NCI-H2196 (cell line): ENCODE results near the gene VAX1.
"Not testable (repeated sequence)": the region's sequence is repeated elsewhere in the genome, so short reads cannot be mapped to it uniquely, and the experiment has no call there.

Experiments
- DNase-seq: peaks from one replicate; lab custom pipeline; 2025; ENCODE audit not compliant: unreplicated experiment; lab: John Stamatoyannopoulos, UW

Gene VAX1

DNA sequence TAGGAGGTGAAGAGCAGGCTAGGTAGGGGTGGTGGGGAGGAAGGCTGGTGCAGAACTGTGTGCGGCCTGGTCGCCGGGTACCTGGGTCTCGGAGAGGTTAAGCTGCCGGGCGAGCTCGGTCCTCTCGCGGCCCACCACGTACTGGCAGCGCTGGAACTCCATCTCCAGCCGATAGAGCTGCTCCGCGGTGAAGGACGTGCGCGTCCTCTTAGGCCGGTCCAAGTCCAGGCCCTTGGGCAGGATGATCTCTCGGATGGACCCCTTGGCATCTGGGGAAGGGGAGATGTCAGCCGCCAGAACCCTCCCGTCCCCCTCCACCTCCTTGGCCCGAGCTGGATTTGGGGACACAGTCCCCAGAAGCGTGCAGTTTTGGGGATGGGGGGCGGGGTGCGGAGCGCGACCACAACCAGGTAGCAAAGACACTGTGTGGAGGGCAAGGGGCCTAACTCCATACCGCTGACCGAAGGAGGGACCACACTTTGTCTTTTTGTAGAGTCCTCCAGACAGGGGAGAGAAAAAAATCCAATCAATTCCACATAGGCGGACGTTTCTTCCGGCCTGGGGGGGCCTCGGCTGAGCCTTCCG is 1.6 kb downstream of the VAX1 start:
- no peak for DNase-seq

DNA sequence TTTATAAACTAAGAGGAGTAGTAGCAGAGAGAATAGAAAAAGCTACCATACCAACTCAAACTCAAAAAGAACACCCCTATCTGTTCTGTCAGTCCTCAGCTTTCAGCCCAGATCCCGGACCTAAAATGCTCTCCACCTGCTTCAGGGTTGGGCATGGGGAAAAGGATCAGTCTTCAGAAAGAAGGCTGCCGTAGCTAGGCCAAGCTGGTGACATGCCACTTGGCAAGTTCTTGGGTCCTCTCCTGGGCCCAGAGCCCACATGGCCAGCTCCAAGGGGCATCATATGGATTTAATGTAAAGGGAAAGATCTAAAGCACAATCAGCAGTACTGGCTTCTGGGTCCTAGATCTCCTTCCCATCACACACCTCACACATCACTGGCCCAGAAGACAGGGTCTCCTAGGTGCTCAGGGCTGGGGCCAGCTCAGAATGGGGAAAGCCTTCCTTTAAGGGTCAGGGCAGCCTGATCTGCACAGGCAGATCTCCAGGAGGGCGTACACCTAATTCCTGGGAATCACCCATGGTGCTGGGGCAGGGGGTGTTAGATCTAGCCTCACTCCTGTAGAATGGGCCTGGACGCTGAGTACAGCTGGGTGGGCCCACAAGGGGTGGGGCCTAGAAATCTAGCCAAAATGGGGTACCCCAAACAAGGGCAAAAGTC is 2.5 kb downstream of the VAX1 start:
- no peak for DNase-seq

DNA sequence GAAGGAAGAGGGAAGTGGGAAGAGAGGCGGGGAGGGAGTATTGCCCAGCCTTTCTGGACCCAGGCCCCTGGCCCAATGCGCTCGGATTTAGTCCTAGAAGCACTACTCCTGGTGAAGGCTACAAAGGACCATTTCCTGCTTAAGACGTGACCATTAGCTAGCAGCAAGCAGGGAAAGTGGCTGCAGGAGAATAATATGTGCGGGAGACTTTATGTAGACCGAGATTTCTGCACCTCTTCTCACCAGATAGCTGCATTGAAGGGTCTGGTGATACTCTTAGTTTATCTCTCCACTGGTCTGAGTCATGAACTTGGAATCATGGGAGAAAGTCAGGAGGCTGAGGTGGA is 3.1 kb downstream of the VAX1 start:
- no peak for DNase-seq

- no peak for DNase-seq
Measured at GRCh38 chr10:117134306-117135025, 3.6 kb downstream of the VAX1 start.

DNA sequence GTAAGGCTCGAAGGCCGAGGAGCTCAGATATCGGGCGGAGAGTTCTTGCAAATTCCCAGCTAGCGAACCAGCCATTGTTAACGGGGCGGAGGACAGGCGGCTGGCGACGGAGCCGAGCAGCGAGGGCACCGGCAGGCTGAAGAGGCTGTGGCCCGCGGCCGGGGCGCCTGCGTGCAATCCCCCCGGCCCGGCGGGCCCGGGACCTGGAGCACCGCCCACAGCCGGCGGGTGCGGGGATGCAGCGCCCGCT is 4.1 kb downstream of the VAX1 start:
- DNase-seq = no peak

DNA sequence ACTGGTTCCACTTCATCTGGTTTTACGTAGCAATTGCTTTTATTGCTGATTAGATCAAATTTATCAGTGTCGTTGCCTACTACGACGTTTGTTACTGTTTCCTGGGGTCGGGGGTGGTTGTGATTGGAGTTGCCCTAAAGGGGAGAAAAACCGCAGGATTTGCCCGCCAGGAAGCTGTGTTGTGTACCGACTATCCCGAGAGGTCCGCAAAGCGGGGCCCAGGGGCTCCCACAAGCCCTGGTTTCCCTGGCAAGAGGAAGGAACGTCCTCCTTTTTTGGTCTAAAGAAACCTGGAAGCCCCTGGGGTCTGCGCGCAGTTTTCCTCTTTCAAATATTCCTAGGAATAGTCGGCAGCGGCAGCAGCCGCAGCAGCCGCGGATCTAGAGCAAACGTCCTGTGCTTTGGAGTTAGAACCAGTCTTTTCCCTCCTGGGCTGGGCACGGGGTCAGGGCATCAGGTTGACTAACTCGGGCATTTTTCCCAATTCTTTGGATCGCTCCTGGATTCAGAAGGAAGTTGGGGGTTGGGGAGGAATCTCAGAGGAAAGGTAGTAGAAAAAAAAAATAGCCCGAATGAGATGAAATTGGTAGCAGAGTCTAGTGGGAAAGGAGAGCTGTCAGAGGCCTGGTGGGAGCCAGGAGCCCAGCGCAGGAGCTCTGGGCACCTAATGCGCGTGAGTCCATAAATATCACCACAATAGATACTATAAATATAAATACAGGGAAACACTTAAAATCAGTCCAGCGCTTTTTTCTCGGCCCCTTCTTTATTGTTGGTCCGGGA is 4.6 kb downstream of the VAX1 start:
- DNase-seq = no peak

DNA sequence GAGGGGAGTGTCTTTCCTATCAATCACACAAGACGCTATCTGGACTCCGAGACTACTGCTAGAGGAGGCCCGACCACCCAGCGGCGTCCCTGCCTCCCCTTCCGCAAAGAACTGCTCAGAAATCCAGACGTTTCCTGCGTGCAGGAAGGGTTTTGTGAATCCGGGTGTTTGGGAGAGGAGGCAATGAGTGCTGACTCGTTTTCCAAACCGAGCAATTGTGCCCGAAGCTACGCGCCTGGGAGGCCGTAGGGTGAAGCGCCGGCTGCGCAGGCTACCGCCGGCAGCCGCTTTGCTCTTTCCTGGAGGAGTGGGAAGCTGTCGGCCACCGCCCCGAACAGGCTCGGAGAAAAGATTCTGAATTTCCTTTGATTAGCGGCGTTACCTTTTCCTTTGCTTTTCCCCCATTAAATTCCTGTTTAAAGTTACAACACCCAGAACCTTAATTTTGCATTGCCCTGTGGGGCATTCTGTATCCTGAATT is 5.3 kb downstream of the VAX1 start:
- no peak for DNase-seq

- no peak for DNase-seq
Measured at GRCh38 chr10:117131376-117132327, 6.4 kb downstream of the VAX1 start.

GRCh38 chr10:117130862-117131375 is 7.2 kb downstream of the VAX1 start:
- no peak for DNase-seq

- no peak for DNase-seq
Measured at GRCh38 chr10:117130346-117130745, 7.7 kb downstream of the VAX1 start.

DNA sequence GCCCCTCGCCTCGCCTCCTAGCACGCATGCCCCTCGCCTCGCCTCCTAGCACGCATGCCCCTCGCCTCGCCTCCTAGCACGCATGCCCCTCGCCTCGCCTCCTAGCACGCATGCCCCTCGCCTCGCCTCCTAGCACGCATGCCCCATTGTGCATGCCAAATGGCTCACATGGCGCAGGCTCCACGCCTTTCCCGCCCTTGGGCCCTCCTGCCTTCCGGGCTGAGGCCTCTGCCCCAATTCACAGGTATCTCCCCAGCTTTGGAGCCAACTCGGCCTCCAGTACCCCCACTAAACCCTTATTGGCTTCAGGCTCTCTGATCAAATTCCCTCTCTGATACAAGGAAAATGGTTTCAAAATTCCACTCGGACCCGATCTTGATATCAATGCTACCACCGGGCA is 11.4 kb downstream of the VAX1 start:
- DNase-seq = not testable (repeated sequence)

DNA sequence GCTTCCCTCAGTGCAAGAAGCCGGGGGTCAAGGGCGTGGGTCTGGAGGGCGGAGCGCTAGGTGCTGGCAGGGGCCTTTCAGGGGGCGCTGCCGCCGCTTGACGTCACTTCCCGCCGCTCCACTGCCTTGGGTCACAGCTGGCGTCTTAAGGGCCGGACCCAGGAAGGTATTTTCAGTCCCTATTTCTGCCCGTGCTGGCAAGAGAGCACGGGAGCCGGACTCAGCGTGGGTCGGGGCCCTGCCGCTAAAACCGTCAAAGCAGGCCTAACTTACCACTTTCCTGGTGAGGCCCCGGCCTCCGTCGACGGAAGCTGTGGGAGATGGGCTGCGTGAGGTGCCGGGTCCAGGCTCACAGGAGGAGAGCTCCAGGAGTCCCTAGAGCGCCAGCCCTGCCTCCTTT is 12.0 kb downstream of the VAX1 start:
- no peak for DNase-seq

- no peak for DNase-seq
Measured at GRCh38 chr10:117112220-117112619, 25.9 kb downstream of the VAX1 start.

- no peak for DNase-seq
Measured at GRCh38 chr10:117107238-117107637, 30.8 kb downstream of the VAX1 start.

- no peak for DNase-seq
Measured at GRCh38 chr10:117096599-117097201, 41.4 kb downstream of the VAX1 start.

DNA sequence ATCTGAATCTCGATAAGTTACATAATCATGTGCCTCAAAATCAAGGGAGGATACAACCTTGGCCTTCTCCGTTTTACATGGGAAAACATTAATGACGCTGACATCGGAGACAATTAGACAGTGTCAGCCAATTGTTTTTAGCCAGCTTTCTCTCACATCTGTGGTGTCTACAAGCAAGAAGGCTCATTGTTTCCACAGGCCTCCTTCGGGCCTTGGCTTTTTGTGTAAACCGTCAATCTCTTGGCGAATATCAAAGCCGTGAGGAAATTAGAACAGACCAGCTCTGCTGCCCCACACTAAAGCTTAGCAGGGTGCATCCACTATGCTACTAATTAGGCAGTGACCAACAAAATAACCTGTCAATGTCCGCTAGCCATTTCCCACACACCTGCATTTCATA is 43.2 kb downstream of the VAX1 start:
- no peak for DNase-seq

GRCh38 chr10:117092386-117092785 is 45.7 kb downstream of the VAX1 start:
- DNase-seq = no peak

- no peak for DNase-seq
Measured at GRCh38 chr10:117090834-117091233, 47.2 kb downstream of the VAX1 start.

GRCh38 chr10:117087521-117087920 is 50.5 kb downstream of the VAX1 start:
- no peak for DNase-seq

- DNase-seq = no peak
Measured at GRCh38 chr10:117086546-117086945, 51.5 kb downstream of the VAX1 start.
